Transverse colon (tissue), 3 donors: ENCODE results near the gene HS3ST5.

Experiments
- POLR2A ChIP-seq: fragments of 450-650 bp; IDR thresholded peaks from one replicate; pipeline ENCODE4 v1.6.1; 2016; ENCODE audit warnings: antibody characterized with exemption, mild to moderate bottlenecking, moderate library complexity
- TF ChIP-seq, protein P1 (sequence below), 5 experiments: fragments of 200-600 bp in 3 of 5; fragments of 450-650 bp in 2 of 5; sonication (generic) in 3 of 5; IDR thresholded peaks; 1 replicate in 2 of 5; 2 replicates in 3 of 5; pipeline ENCODE4 v1.5.1; 2016 to 2017; ENCODE audit warnings: antibody characterized with exemption in 5 of 5, inconsistent platforms in 3 of 5, mild to moderate bottlenecking in 2 of 5, moderate library complexity in 1 of 5

DNA sequence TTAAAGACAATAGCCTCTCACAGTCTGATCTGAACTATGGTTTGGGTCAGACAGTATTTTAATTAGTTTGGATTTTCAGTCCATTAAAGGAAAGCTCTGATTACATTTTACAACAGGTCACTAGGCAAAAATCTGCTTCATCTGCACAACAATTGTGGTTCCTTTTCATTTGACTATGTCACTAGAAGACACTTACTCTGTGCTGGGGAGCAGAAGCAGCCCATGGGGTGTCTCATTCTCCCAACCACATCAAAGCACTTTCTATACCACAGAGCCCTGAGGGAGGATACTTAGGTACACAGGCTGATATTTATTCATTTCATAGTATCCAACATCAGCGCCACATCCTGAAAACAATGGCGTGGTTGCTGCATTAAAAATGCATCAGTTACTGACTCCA is 335.3 kb downstream of the HS3ST5 start:
- TF ChIP-seq, protein P1, sequence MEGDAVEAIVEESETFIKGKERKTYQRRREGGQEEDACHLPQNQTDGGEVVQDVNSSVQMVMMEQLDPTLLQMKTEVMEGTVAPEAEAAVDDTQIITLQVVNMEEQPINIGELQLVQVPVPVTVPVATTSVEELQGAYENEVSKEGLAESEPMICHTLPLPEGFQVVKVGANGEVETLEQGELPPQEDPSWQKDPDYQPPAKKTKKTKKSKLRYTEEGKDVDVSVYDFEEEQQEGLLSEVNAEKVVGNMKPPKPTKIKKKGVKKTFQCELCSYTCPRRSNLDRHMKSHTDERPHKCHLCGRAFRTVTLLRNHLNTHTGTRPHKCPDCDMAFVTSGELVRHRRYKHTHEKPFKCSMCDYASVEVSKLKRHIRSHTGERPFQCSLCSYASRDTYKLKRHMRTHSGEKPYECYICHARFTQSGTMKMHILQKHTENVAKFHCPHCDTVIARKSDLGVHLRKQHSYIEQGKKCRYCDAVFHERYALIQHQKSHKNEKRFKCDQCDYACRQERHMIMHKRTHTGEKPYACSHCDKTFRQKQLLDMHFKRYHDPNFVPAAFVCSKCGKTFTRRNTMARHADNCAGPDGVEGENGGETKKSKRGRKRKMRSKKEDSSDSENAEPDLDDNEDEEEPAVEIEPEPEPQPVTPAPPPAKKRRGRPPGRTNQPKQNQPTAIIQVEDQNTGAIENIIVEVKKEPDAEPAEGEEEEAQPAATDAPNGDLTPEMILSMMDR (IDR thresholded peaks at IDR 0.05) = no peak
- TF ChIP-seq POLR2A = no peak
